ENCODE results near the gene LANCL2. TPM values are rescaled to one million over a fixed set of nuclear protein-coding genes. Genes with fewer than 3 reads are reported as not detected.
"Not testable (repeated sequence)": the region's sequence is repeated elsewhere in the genome, so short reads cannot be mapped to it uniquely, and the experiment has no call there.

The LANCL2 gene
- total RNA-seq, 2 experiments from 2014 or later: 19.0 to 19.6 TPM

- POLR2A ChIA-PET: no interaction called here
- CTCF ChIA-PET: no interaction called here
Measured at GRCh38 chr7:55387062-55387965, 22.2 kb downstream of the LANCL2 start.

DNA sequence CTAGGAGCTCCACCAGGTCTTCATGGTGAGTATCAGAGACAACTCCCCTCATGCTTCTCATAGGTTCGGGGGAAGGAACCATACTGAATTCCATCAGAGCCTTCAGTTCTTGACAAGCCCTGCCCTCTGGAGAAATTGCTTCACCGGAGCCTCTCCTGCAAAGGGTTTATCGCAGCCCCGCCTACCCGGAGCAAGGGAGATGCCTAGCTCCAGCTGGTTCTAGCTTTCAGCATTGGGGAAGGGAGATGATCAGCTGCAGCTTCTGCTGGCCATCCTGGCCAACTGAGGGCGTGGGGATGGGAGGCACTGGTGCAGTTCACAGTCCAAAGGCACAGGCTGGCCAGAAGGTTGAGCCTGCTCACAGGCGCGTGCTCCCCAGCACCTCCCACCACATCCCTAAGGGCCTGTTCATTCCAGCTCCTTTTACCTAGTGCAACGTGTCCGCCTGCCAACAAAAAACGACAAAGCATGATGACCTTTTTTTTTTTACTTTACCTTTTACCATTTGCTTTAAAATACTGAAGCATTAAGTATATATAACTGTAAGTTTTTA lies 31.2 kb downstream of the LANCL2 start:
- ChIA-PET POLR2A (no interaction called here), CTCF (interaction anchor here (1.2 kb wide), 1 partner anchor 17 kb away, joined by 3 read pairs; no protein-coding TSS in a partner anchor)

GRCh38 chr7:55397617-55398016 lies 32.5 kb downstream of the LANCL2 start:
- ChIA-PET POLR2A (interaction anchor here (0.6 kb wide), 1 partner anchor 175 kb away, joined by 4 read pairs; the partner anchor contains the start of gene VOPP1), CTCF (interaction anchor here (0.6 kb wide), 1 partner anchor 89 kb away, joined by 3 read pairs; no protein-coding TSS in a partner anchor)

DNA sequence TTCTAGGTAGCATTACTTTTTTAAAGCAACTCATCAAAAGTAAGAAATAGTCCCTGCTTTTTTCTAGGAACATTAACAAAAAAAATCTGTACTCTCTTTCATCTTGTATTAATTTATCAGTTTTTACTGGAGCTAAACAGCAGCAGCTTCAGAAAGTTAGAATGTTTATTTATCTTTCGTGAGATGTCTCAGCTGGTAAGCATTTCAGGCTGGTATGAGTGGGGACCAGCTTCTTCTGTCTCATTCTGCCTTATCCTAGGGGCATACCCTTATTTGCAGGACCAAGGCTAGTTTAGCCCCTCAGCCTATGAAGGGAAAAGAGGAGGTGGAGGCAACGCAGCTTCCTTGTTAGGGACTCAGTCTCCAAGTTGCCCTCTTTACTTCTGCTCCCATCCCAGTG lies 35.1 kb downstream of the LANCL2 start:
- CTCF ChIA-PET: no interaction called here
- POLR2A ChIA-PET: interaction anchor here (1.0 kb wide), 1 partner anchor 26 kb away, joined by 3 read pairs; no protein-coding TSS in a partner anchor

DNA sequence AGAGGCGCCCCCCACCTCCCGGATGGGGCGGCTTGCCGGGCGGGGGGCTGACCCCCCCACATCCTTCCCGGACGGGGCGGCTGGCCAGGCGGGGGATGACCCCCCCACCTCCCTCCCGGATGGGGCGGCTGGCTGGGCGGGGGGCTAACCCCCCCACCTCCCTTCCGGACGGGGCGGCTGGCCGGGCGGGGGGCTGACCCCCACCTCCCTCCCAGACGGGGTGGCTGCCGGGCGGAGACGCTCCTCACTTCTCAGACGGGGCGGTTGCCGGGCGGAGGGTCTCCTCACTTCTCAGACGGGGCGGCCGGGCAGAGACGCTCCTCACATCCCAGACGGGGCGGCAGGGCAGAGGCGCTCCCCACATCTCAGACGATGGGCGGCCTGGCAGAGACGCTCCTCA lies 37.4 kb downstream of the LANCL2 start:
- POLR2A ChIA-PET, CTCF ChIA-PET: not testable (repeated sequence)

GRCh38 chr7:55405856-55406541 lies 40.9 kb downstream of the LANCL2 start:
- ChIA-PET CTCF (interaction anchor here (1.4 kb wide), 1 partner anchor 9 kb away, joined by 4 read pairs; no protein-coding TSS in a partner anchor), POLR2A (no interaction called here)

DNA sequence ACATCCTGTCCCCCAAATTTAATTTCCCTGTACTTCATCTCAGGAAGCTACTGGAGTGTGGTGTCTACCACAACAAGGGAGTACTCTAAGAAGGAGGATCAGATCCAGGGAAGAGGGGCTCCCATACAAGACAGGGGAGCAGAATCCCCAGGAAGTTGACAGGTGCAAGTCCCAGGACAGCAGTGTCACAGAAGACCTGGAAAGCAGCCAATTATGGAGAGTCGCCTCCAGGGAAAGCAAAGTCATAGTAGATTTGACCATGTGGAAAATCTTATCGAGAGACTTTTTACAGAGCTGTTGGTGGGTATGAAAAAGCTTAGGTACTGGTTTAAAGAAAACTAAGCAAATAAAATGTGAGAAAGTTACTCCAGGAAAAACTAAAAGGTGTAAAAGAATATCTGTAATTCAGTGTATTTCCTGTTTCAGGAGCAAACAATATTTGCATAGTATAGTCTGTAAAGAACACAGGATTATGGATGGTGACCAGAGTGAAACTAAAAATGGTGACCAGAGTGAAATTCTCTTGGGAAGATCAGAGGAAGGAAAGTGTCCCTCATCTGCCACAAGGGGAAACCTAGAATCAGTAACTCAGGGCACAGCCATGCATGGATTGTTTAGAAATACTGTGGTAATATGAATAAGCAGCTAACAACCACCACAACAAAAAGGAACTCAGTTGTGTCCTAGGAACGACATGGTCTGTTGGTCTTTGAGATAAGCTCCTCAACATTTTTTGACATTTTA lies 44.5 kb downstream of the LANCL2 start:
- ChIA-PET POLR2A (no interaction called here), CTCF (no interaction called here)

GRCh38 chr7:55410667-55411239 lies 45.6 kb downstream of the LANCL2 start:
- CTCF ChIA-PET: no interaction called here
- POLR2A ChIA-PET: no interaction called here

- CTCF ChIA-PET: no interaction called here
Measured at GRCh38 chr7:55411844-55412243, 46.7 kb downstream of the LANCL2 start.

GRCh38 chr7:55413442-55413841 lies 48.3 kb downstream of the LANCL2 start:
- ChIA-PET POLR2A (no interaction called here), CTCF (interaction anchor here (0.9 to 5.3 kb wide), 4 partner anchors 17 to 158 kb away, joined by 3 to 42 read pairs (median 3); no protein-coding TSS in a partner anchor)

More at GRCh38 chr7:55411844-55412243, 46.7 kb downstream of the LANCL2 start:
- POLR2A ChIA-PET: no interaction called here

- ChIA-PET CTCF (interaction anchor here (0.6 to 5.3 kb wide), 16 partner anchors 9 to 169 kb away, joined by 3 to 42 read pairs (median 4); no protein-coding TSS in a partner anchor), POLR2A (interaction anchor here (0.6 kb wide), 1 partner anchor 450 kb away, joined by 3 read pairs; no protein-coding TSS in a partner anchor)
Measured at GRCh38 chr7:55415173-55415778, 50.1 kb downstream of the LANCL2 start.

DNA sequence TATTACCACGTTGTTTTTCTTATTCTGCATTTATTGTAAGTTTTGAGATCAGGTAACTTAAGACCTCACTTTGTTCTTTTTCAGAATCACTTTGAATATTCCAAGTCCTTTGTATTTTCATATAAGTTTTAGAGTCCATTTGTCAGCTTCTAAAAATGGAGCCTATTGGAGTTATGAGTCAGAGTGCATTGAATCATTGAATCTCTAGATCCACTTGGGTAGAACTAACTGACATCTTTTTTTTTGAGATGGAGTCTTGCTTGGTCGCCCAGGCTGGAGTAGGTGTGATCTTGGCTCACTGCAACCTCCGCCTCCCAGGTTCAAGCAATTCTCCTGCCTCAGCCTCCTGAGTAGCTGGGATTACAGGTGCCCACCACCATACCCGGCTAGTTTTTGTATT lies 52.3 kb downstream of the LANCL2 start:
- CTCF ChIA-PET: interaction anchor here (0.6 to 5.3 kb wide), 3 partner anchors 137 to 657 kb away, joined by 3 to 42 read pairs (median 3); no protein-coding TSS in a partner anchor

GRCh38 chr7:55420530-55420929 lies 55.4 kb downstream of the LANCL2 start:
- CTCF ChIA-PET: no interaction called here
- POLR2A ChIA-PET: interaction anchor here (0.7 kb wide), 1 partner anchor 66 kb away, joined by 3 read pairs; no protein-coding TSS in a partner anchor

More for the DNA sequence above, 52.3 kb downstream of the LANCL2 start:
- POLR2A ChIA-PET: not testable (repeated sequence)

DNA sequence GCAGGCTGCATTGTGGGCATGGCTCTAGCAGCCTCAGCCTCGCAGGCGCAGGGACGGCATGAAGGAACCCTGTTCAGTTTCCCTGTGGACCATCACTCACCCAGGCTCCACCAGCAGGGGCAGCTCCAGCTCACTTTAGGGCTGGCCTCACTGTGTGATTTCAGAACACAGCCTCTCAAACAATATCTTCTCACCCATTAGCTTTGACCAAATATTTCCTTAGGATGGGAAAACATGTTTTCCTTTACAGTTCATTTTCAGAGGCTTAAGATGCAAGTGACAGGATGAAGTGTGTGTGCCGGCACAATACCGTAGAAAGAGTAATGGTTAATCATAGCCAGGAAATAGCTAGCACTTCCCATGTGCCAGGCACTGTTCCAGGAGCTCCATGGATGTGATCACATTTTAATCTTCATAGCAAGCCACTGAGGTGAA lies 58.2 kb downstream of the LANCL2 start:
- CTCF ChIA-PET: interaction anchor here (1.6 kb wide), 1 partner anchor 10 kb away, joined by 4 read pairs; no protein-coding TSS in a partner anchor
- POLR2A ChIA-PET: no interaction called here

DNA sequence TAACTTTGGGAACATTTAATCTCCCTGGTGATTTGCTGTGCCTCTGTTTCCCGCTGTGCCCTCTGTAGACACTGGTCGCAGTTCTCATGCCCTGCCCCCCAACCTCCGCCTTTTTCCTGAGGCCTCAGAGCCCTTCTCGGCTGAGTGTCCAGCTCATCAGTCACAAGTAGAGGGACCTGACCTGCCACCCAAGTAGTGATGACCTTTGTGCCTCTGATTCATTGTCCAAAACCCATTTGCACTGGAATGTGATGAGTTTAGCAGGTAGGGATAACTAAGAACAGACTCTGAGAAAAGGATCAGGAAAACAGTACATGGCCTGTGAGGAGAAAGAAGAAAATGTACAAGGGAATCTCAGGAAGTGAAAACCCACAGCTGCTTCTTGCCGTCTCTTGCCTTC lies 58.8 kb downstream of the LANCL2 start:
- ChIA-PET CTCF (interaction anchor here (1.6 kb wide), 1 partner anchor 9 kb away, joined by 4 read pairs; no protein-coding TSS in a partner anchor), POLR2A (no interaction called here)

- CTCF ChIA-PET: no interaction called here
- POLR2A ChIA-PET: no interaction called here
Measured at GRCh38 chr7:55425141-55425752, 60.1 kb downstream of the LANCL2 start.

DNA sequence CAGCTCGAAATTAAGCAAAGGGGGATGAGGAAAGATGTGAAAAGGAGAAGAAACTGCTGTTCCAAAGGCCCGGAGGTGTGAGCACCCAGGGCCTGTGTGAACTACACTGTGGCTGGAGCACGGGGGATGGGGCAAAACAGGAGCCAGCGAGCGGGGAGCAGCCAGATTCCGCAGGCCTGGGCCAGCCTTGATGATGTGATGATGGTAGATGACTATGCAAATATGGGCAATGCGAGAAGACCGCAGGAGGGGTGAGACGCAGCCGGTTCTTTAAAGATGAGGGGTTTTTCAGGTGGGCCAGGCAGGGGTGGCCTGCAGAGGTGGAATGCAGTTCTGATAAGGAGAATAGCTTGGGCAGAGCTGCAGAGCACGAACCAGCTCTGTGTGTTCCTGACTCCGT lies 61.5 kb downstream of the LANCL2 start:
- POLR2A ChIA-PET: no interaction called here
- CTCF ChIA-PET: interaction anchor here (1.2 kb wide), 1 partner anchor 11 kb away, joined by 3 read pairs; no protein-coding TSS in a partner anchor

DNA sequence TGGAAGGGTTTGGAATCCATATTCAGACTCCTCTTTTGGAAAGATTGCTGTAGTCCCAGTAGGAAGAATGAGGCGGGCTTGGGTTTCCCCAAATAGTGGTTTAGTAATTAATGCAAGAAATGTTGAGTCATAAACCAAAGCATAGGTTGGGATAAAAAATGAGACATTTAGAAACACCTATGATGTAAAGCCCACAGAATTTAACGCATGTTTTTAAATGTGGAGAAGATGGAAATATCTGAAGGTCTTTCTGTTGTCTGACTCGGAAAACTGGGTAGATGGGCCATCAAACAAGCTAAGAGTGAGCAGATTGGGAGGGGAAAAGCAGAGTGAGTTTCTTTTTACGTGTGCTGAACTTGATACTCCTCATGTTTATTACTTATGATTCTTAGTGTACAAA lies 62.2 kb downstream of the LANCL2 start:
- POLR2A ChIA-PET: interaction anchor here (0.6 kb wide), 1 partner anchor 141 kb away, joined by 3 read pairs; no protein-coding TSS in a partner anchor
- CTCF ChIA-PET: no interaction called here

All from activated CD8-positive, alpha-beta memory T cell treated with anti-CD3 and anti-CD28 coated beads for 36 hours (primary cell).